Right cardiac atrium (tissue), 5 donors: ENCODE measurements around the gene USP6NL. TPM values are rescaled to one million over a fixed set of nuclear protein-coding genes. Genes with fewer than 3 reads are reported as not detected.

Experiments used
- ATAC-seq, 2 donors: fragments of 200-7000 bp; cut with Tn5 transposase; one replicate each; pipeline versions ENCODE4 v1.8.0 to v1.9.1; 2020; ENCODE audit warnings: moderate library complexity in 2 of 2, mild to moderate bottlenecking in 1 of 2
- DNase-seq, 3 donors: peaks; one replicate each; pipeline ENCODE4 v3.0.0-alpha.2; 2020
- H3K27ac ChIP-seq: one replicate; pipeline ENCODE4 v1.5.1; 2013; ENCODE audit warnings: mild to moderate bottlenecking, low read length, control low read depth, moderate library complexity
- H3K27me3 ChIP-seq: one replicate; pipeline ENCODE4 v1.6.1; 2013; ENCODE audit not compliant: control insufficient read depth, insufficient read depth
- H3K4me1 ChIP-seq: one replicate; pipeline ENCODE4 v1.6.1; 2013; ENCODE audit warnings: low read length; ENCODE audit not compliant: control insufficient read depth, insufficient read depth
- H3K4me3 ChIP-seq: one replicate; pipeline ENCODE4 v1.5.1; 2013; ENCODE audit warnings: low read length, control low read depth
- H3K9me3 ChIP-seq: one replicate; pipeline ENCODE4 v1.6.1; 2013; ENCODE audit warnings: low read length; ENCODE audit not compliant: control insufficient read depth
- WGBS: extraction: QIAGEN DNeasy Blood & Tissue Kit; methylation state at CpG from one replicate; pipeline ENCODE4 v1.1.7; 2013; 5-methylcytosine and 5-hydroxymethylcytosine counted together
- intact Hi-C, 4 donors: fragments of 100-400 bp; cut with DNase I; formaldehyde crosslinking; loops; one replicate each; pipeline versions ENCODE4 v1.11.0 to v1.14.0; 2022 to 2023
- polyA plus RNA-seq: library from polyadenylated mRNA; stranded (reverse); fragments of 200-250 nt; gene quantifications from one replicate; pipeline ENCODE4 v1.2.3, GENCODE V29; 2013
- total RNA-seq, 4 donors: library from RNA; stranded (reverse); fragmentation: NEBNext Ultra II Directional; extraction: Animal tissue kit (Norgen Biotek cat#: 25700); gene quantifications; one replicate each; pipeline ENCODE4 v1.2.1, GENCODE V29; 2021
- donor health status: healthy with polysubstance abuse.
- donor health status: DM: no; HTN: yes; CAD: no.
- donor health status: DM: no; HTN: no; CAD: no.
- donor health status: DM: no; HTN: yes; CAD: no; lungs with severe emphysema.
- donor health status: DM: yes; HTN: yes; CAD: no.

USP6NL gene
- total and polyA plus RNA-seq, 5 donors: 3.9 to 12.5 (median 8.8) TPM

- Histone ChIP-seq H3K9me3 (no peaks in the 10 kb centered on the region), H3K4me1 (no peaks in the 10 kb centered on the region), H3K27ac (no peak overlapping the region), H3K27me3 (no peaks in the 10 kb centered on the region), H3K4me3 (no peak overlapping the region)
- no peak for ATAC-seq
- 88% methylated on average over 3 of the region's 3 CpGs for WGBS
- intact Hi-C loops: loop anchor here in 1 of 4 donors (10.0 kb wide), 1 partner anchor 87 kb away; the partner anchor contains the start of gene USP6NL
- no peak for DNase-seq
Observed at GRCh38 chr10:11528286-11528685, 83.2 kb downstream of the USP6NL start.

- Histone ChIP-seq H3K4me3 (peak overlapping the region; percentile 38), H3K27me3 (no peaks in the 10 kb centered on the region), H3K4me1 (no peaks in the 10 kb centered on the region), H3K9me3 (no peaks in the 10 kb centered on the region), H3K27ac (no peak overlapping the region)
- ATAC-seq: no peak
- no peak for DNase-seq
- intact Hi-C loops: loop anchor here in 1 of 4 donors (10.0 kb wide), 1 partner anchor 87 kb away; the partner anchor contains the start of gene USP6NL
- WGBS: 39% methylated on average over 4 of the region's 4 CpGs
Observed at GRCh38 chr10:11527691-11528255, 83.7 kb downstream of the USP6NL start.

- no peak for ATAC-seq
- Histone ChIP-seq H3K27me3 (no peaks in the 10 kb centered on the region), H3K4me1 (no peaks in the 10 kb centered on the region), H3K27ac (peak overlapping the region; percentile 10), H3K9me3 (no peaks in the 10 kb centered on the region), H3K4me3 (no peak overlapping the region)
- DNase-seq: no peak
- intact Hi-C loops: loop anchor here in 1 of 4 donors (10.0 kb wide), 1 partner anchor 88 kb away; the partner anchor contains the start of gene USP6NL
- over 99% methylated on average over 4 of the region's 4 CpGs for WGBS
Observed at GRCh38 chr10:11527068-11527467, 84.4 kb downstream of the USP6NL start.

- Histone ChIP-seq H3K27me3 (no peaks in the 10 kb centered on the region), H3K4me1 (no peaks in the 10 kb centered on the region), H3K9me3 (no peaks in the 10 kb centered on the region), H3K27ac (no peak overlapping the region), H3K4me3 (no peak overlapping the region)
- DNase-seq: peak; percentile 78 to 92 (median 91)
- WGBS: 55% methylated on average over 6 of the region's 6 CpGs
- ATAC-seq: peak; percentile 77 to 83
- intact Hi-C loops: loop anchor here in 1 of 4 donors (10.0 kb wide), 1 partner anchor 89 kb away; the partner anchor contains the start of gene USP6NL
Observed at GRCh38 chr10:11525503-11525902, 85.9 kb downstream of the USP6NL start.

- Histone ChIP-seq H3K27me3 (no peaks in the 10 kb centered on the region), H3K9me3 (no peaks in the 10 kb centered on the region), H3K4me3 (no peak overlapping the region), H3K27ac (no peak overlapping the region), H3K4me1 (no peaks in the 10 kb centered on the region)
- 32% methylated on average over 4 of the region's 4 CpGs for WGBS
- DNase-seq (peak; percentile 40 to 81 (median 55)), ATAC-seq (peak; percentile 79 to 81)
- intact Hi-C loops: loop anchor here in 1 of 4 donors (10.0 kb wide), 1 partner anchor 92 kb away; the partner anchor contains the start of gene USP6NL
Observed at GRCh38 chr10:11522821-11523245, 88.6 kb downstream of the USP6NL start.

- ATAC-seq (peak in 1 of 2 donors; percentile 58), DNase-seq (no peak)
- H3K4me3 ChIP-seq: no peak overlapping the region
- no peaks in the 10 kb centered on the region for H3K9me3 ChIP-seq
- intact Hi-C loops: loop anchor here in 1 of 4 donors (10.0 kb wide), 1 partner anchor 93 kb away; the partner anchor contains the start of gene USP6NL
- no peak overlapping the region for H3K27ac ChIP-seq
- no peaks in the 10 kb centered on the region for H3K4me1 ChIP-seq
- H3K27me3 ChIP-seq: no peaks in the 10 kb centered on the region
Observed at GRCh38 chr10:11521860-11522259, 89.6 kb downstream of the USP6NL start.

- intact Hi-C loops: loop anchor here in 1 of 4 donors (10.0 kb wide), 1 partner anchor 94 kb away; the partner anchor contains the start of gene USP6NL
- H3K27ac ChIP-seq: no peak overlapping the region
- no peaks in the 10 kb centered on the region for H3K9me3 ChIP-seq
- H3K4me1 ChIP-seq: no peaks in the 10 kb centered on the region
- ATAC-seq (no peak), DNase-seq (no peak)
- no peaks in the 10 kb centered on the region for H3K27me3 ChIP-seq
- WGBS: 88% methylated on average over 1 of the region's 1 CpG
- H3K4me3 ChIP-seq: no peak overlapping the region
Observed at GRCh38 chr10:11520892-11521291, 90.6 kb downstream of the USP6NL start.

GRCh38 chr10:11517150-11517549, 94.3 kb downstream of the USP6NL start:
- DNase-seq (no peak), ATAC-seq (no peak)
- no peaks in the 10 kb centered on the region for H3K9me3 ChIP-seq
- H3K27ac ChIP-seq: no peak overlapping the region
- H3K4me3 ChIP-seq: no peak overlapping the region
- 96% methylated on average over 1 of the region's 1 CpG for WGBS
- intact Hi-C loops: loop anchor here (5.0 to 10.0 kb wide), 2 partner anchors 210 to 238 kb away; no protein-coding TSS in a partner anchor
- no peaks in the 10 kb centered on the region for H3K27me3 ChIP-seq
- H3K4me1 ChIP-seq: no peaks in the 10 kb centered on the region

GRCh38 chr10:11516431-11516746, 95.1 kb downstream of the USP6NL start:
- 77% methylated on average over 2 of the region's 2 CpGs for WGBS
- no peak overlapping the region for H3K4me3 ChIP-seq
- H3K9me3 ChIP-seq: no peaks in the 10 kb centered on the region
- no peak overlapping the region for H3K27ac ChIP-seq
- no peak for DNase-seq
- intact Hi-C loops: loop anchor here (5.0 to 10.0 kb wide), 2 partner anchors 211 to 238 kb away; no protein-coding TSS in a partner anchor
- H3K27me3 ChIP-seq: no peaks in the 10 kb centered on the region
- H3K4me1 ChIP-seq: no peaks in the 10 kb centered on the region
- no peak for ATAC-seq

GRCh38 chr10:11515596-11516430, 95.6 kb downstream of the USP6NL start:
- no peaks in the 10 kb centered on the region for H3K27me3 ChIP-seq
- H3K4me1 ChIP-seq: peaks cover under 1% of the 10 kb centered on the region
- H3K4me3 ChIP-seq: no peak overlapping the region
- ATAC-seq (peak; percentile 85 to 86), DNase-seq (peak in 1 of 3 donors; percentile 55)
- no peaks in the 10 kb centered on the region for H3K9me3 ChIP-seq
- no peak overlapping the region for H3K27ac ChIP-seq
- intact Hi-C loops: loop anchor here (5.0 to 10.0 kb wide), 2 partner anchors 211 to 239 kb away; no protein-coding TSS in a partner anchor
- 11% methylated on average over 5 of the region's 5 CpGs for WGBS

GRCh38 chr10:11513727-11514126, 97.7 kb downstream of the USP6NL start:
- no peaks in the 10 kb centered on the region for H3K27me3 ChIP-seq
- 92% methylated on average over 4 of the region's 4 CpGs for WGBS
- H3K4me1 ChIP-seq: peaks cover 2% of the 10 kb centered on the region
- intact Hi-C loops: loop anchor here (10.0 kb wide), 1 partner anchor 241 kb away; no protein-coding TSS in a partner anchor
- DNase-seq (no peak), ATAC-seq (no peak)
- H3K4me3 ChIP-seq: no peak overlapping the region
- no peak overlapping the region for H3K27ac ChIP-seq
- no peaks in the 10 kb centered on the region for H3K9me3 ChIP-seq
